SK-MEL-5 (cell line): ENCODE measurements around the gene ZDHHC14. TPM values are rescaled to one million over a fixed set of nuclear protein-coding genes. Genes with fewer than 3 reads are reported as not detected.
A peak's percentile ranks its signal among the peaks of the same experiment; 100 is the strongest.

Experiments
- DNase-seq: peaks from one replicate; pipeline ENCODE4 v3.0.0-alpha.2; 2016; ENCODE audit warnings: low read depth, low spot score
- in situ Hi-C: cut with HindIII; loops from 2 replicates; pipeline ENCODE4 v1.10.0; 2016; ENCODE audit warnings: low sequenced_read_pairs, high pct_unique_total_duplicates, low pct_unique_long_range_greater_than_20kb
- total RNA-seq: library from RNA; depleted of rRNA; stranded (reverse); fragments of >200 nt; shearing (Covaris generic); gene quantifications from 2 replicates; pipeline ENCODE4 v1.2.3, GENCODE V29; 2014

Gene ZDHHC14
- total RNA-seq, 1 experiment from 2014 or later = 2.9 TPM

DNA sequence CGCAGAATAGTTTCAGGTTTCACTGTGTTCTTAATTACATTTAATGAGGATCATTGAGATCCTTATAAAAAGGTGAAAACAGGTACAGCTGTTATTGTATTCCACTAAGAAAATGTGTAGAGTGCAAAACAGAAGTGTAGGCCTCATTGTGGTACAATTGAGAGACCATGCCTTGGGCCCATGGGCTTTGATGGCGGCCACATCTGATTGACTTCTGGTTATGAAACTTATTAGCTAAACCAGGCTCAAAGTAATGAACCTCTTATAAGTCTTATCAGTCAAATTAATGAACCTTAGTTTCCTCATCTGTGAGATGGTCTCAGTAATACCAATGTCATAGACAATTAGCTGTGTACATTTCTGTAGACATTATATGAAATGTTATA, 148.7 kb downstream of the ZDHHC14 start:
- DNase-seq = no peak
- in situ Hi-C loops = no loop called here

DNA sequence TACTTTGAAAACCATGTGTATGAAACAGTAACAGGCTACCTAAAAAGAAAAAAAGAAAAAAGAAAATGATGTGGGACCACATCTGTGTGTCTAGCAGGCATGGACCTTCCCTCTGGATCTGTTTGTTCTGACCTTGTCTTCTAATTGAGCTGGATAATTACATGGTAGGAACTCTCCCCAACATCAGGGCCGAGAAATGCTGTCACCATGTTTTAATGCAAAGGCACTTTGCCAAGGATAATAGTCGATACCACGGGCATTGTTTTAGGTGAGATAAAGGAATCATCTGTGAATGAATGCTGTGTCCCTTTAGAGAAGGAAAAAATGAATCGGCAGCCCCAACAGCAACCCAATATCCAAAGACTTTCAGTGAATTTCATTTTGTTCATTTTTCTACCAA, 149.1 kb downstream of the ZDHHC14 start:
- no peak for DNase-seq
- in situ Hi-C loops = no loop called here

DNA sequence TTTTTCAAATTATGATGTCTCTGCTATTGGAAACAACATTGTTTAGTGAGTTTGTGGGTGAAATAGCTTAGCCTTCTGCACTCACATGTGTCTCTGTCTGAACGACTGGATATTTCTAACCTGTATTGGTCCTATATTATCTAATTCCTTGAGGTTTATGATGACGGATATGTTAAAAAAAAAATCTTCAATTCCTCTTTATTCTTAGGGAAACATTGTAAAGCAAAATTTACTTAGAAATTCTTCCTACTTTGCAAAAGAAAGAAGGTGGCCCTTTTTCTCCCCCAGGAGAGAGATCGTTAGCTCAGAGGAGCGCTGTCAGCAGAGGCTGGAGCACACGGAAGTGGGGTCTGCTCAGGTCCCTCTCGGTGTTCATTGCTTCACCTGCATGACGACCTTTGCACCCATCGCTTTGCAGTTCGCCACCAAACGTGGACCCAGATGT, 149.8 kb downstream of the ZDHHC14 start:
- DNase-seq = no peak
- in situ Hi-C loops = no loop called here

DNA sequence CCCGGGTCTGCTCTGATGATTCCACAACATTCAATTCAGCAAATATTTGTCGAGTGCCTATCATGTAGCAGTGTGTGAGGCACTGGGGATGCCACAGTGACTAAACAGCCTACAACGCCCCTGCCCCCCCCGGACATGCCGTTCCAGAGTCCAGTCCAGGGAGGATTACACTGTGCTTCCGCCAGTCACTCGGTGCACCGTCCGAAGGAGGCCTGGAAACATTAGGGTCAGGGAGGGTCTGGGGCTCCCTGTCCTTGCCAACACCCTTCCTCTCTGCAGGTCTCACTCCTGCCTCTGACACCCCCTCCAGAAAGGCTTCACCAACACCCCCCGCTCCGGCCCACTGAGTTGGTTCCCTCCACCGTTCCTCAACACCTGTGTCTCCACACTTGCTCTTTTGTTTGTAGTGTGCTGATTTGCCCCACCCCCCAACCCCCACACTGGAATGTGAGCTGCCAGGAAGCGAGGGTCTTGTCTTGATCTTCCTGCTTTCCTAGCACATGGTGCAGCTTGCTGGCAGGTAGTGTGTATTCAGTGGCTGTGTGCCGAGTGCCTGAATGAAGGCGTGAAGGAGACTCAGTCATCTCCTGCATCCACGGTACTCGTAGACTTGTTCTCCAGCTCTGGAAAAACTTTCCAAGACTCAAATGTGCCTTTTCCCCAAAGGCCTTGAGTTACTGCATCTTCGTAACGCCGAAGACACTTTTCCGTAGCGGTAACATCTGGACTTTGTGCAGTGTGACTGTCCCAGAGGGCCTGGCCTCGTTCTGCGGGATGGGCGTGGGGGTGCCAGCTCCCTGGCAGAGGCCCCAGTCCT, 150.4 kb downstream of the ZDHHC14 start:
- in situ Hi-C loops = no loop called here
- DNase-seq = no peak

DNA sequence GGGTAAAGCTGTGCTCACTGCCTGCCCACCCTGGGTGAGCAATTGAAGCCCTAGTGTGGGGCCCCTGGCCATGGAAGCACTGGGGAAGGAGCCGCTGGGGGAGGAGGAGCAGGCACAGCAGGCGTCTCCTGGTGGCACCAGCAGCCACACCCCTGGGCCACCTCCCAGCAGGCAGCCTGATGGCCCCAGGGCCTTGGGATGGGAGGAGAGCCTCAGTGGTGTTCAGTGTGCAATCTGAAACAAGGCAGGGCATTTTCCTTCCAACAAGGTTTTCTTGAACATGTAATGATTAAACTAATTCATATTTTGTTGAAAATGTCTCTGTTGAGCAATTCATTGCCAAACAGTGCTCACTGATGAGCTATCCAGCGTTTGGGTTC, 151.0 kb downstream of the ZDHHC14 start:
- in situ Hi-C loops = no loop called here
- no peak for DNase-seq

DNA sequence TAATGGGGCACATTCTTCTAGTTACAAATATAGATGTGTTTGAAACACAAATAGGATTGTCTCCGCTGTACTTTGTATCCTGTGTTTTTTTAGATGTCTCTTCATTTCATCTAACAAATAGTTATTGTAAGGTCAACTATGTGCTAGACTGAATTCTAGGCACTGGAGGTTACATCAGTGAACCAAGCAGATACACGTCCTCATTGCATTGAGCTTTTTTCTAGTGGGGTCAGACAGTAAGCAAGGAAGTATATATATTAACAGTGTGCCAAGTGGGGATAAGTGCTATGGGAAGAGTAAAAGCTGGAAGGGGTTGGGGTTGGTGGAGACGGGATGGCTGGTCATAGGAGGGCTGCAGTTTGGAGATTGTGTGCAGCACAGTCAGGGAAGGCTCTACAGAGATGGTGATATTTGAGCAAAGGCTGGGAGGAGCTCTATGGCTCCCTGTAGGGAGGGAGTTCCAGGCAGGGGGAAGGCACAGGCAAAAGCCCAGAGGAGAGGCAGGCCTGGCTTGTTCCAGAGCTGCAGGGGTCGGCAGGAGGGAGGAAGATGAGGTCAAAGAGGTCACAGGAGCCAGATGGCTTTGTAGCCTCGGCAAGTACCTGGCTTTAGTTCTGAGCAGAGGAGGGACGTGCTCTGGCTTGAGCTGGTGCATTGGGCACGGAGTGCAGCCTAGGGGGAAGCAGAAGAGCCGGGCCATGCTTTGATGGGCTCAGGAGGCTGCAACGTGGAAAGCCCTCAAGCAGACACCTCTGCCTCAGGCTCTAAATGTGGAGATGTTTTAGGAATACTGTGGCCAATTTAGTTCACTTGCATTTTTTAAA, 152.3 kb downstream of the ZDHHC14 start:
- DNase-seq = no peak
- in situ Hi-C loops = no loop called here

DNA sequence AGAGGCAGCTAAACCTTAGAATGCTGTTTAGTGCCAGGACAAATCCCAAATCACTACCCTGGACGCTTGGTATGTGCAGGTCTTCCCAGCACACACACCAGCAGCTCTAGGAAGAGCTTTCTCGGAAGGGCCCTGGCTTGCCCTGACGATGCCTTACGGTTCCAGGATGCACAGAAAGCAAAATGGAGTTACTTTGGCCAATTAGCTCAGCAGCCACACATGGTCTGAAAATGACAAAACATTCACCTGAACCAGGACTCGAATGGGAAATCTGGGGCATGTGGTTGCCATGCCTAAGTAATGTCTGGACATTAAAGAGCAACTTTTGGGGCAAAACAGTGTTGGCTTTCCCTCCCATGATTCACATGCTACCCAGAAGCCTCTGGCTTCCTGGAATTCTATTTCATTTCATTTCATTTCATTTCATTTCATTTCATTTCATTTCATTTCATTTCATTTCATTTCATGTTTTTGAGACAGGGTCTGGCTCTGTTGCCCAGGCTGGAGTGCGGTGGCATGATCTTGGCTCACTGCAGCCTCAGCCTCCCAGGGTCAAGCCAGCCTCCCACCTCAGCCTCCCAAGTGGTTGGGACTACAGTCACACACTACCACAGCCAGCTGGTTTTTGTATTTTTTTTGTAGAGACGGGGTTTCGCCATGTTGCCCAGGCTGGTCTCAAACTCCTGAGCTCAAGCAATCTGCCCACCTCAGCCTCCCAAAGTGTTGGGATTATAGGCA, 153.3 kb downstream of the ZDHHC14 start:
- in situ Hi-C loops = no loop called here
- no peak for DNase-seq

DNA sequence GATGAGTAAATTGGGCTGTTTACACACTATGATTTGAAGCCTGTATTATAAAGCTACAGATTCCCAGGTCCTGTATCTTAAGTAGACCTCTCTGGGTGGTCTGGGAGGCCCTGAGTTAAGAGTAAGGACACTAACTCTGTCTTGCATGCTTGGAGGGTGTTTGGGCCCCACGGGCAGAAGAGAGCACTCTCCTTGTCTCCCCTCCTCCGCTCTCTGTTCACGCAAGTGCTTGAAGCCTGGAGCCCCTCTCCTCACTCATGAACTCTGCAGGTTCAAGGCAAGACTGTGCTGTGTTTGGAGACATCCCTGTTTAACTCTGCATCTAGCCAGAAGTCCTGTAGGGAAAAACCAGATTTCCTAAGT, 154.0 kb downstream of the ZDHHC14 start:
- in situ Hi-C loops = no loop called here
- DNase-seq = no peak

DNA sequence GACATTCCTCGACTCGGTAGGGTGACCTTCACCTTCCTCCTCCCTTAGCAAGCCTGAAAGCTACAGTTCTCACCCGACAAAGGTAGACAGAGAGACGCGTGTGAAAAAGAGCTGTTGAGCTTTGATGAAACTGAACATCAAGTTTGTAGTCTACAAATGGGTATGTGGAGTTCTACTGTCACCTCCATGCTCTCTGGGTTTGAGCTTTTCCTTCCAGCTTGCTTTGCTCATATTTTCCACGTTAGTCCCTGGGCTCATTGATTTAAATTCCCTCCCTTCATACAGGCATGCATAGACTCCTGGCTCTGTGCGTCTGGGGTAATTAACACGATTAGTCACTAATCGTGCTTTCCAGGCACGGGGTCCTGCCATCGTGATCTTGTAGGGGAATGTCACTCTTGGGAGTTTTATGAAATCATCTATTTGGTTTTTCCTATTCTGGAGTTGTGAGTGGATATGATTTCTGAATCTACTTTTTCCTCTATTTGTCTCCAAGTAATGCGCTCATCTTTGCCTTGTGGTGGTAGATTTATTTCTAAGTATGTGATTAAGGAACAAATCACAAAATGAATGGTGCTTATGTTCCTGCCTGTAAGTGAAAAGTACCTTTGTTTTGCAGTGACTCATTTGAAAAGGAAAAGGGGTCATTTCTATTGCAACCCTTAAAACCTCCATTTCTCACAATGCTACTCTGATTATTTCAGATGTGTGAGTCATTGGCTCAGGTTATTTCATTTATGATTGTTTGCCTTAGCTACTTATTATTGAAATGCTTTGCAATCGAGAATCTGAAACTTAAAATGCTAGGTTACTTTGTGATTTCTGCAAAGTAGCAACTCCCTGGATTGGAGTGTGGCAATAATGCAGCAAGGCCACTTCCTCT, 154.6 kb downstream of the ZDHHC14 start:
- in situ Hi-C loops = no loop called here
- peak; percentile 73 for DNase-seq

DNA sequence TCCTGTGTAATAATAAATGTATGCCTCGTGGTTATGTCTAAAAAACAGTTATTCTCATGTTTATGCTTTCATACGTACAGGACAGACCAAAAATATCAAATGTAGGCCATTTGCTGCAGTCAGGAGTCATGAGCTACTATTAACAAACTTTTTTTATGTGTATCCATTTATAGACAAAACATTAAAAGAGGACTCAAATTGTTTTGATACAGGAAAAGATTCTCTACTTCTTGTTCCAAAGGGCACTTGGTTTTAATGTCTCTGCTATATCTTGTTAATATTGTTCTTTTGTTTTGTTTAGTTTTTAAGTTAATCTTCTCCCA, 155.2 kb downstream of the ZDHHC14 start:
- no peak for DNase-seq
- in situ Hi-C loops = no loop called here

DNA sequence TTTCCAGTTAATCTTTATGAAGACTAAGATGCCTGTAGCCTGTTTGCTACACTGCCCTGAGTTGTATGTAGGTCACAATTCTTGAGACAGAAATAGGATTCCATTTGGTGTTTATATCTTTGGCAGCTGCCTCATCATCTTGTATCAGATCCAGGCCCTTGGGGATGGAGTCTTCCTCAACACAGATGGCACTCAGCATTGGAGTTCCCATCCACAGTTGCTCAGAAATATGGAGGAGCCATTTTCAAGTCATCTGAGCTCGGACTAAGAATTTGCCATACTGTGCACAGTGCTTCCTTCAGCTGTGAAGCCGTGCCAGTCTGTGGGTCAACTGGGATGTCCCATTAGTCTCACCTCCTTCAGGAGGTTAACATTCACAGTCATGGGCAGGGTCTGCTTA, 156.6 kb downstream of the ZDHHC14 start:
- DNase-seq = no peak
- in situ Hi-C loops = no loop called here

DNA sequence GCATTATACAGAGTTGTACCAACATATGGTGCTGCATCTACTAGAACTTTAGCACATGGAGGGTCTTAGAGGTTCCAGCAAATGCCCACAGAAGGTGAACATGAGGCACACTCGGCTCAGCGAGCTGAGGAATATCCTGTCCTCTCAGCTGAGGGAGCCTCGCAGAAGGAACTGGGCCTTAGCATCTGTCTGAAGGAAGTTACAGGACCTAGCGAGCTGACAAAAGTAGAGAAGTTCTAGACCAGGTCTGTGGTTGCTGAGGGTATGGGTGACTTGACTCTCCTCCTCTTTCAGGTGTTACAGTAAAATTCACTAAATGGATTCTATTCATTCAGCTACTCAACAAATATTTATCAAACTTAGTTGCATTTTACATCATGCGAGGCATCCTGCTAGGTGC, 157.2 kb downstream of the ZDHHC14 start:
- in situ Hi-C loops = no loop called here
- no peak for DNase-seq

DNA sequence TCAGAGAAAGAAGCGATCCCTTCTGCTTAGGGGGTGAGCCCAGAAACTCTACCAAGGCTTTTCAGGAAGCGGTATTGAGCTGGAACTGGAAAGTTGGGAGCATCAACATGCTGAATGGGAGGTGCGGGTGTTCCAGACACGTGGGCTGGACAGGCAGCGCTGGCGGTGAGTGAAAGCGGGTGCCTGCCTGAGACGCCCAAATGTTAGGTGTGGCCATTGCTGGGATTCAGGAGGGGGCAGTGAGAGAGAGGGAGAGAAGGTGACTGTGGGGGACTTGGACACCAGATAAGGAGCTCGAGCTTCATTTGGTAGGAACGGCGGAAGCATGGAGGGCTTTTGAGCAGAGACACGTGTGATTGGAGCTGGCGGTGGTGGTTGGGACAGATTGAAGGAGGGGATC, 157.7 kb downstream of the ZDHHC14 start:
- no peak for DNase-seq
- in situ Hi-C loops = no loop called here

DNA sequence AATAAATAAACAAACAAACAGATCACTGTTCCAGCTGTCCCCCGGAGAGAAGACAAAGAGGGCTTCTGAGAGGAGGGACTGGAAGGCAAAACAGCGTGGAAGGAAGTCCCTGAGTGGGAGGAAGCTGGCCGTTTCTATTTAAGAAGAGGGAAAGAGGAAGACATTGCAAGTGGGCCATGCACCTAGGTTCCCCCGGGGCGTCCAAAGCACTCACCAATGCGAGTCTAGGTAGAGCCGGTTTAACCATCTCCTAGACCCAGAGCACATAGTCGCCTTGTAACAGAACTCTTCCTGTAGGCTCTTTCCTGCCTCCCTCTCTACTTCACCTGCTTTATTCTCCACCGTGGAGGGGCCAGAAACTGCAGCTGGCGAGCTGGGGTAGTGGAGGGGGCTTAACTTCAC, 158.4 kb downstream of the ZDHHC14 start:
- in situ Hi-C loops = no loop called here
- DNase-seq = peak; percentile 4

DNA sequence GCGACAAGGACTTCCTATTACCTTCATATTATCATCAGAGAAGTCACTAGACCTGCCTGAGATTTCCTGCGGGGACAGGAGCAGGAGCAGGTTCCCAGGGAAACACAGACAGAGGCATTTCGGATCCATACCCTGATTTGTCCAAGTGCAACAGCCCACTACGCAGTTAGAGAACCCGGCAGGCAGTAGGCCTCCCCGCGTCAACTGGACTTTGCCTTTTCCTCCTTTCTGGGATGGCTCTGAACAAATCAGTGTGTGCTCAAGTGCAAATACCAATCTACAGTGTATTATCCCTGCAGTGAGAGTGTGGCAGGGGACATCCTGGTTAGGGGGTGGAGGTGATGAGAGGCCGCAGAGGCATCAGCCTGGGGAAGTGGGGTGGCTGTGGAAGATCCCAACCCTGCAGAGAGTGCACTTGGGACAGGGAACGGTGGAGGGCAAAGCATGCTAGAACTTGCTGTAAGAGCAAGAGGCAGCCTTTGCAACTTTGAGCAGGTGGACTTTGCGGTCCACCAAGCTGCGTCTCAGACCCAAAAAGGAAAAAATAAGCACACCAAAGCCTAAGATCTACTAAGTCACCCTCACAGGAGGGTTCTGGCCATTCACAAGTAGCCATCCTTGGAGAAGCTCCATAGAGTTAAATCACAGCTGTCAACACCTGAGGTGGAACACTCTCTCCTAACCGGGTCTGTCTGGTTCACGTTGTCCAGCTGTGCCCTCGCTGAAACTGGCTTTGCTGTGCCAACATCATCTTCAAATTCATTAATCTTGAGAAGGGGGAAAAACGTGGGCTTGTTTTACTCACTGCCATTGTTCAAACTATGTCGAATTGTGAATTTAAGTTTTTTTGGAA, 159.1 kb downstream of the ZDHHC14 start:
- DNase-seq = no peak
- in situ Hi-C loops = no loop called here

DNA sequence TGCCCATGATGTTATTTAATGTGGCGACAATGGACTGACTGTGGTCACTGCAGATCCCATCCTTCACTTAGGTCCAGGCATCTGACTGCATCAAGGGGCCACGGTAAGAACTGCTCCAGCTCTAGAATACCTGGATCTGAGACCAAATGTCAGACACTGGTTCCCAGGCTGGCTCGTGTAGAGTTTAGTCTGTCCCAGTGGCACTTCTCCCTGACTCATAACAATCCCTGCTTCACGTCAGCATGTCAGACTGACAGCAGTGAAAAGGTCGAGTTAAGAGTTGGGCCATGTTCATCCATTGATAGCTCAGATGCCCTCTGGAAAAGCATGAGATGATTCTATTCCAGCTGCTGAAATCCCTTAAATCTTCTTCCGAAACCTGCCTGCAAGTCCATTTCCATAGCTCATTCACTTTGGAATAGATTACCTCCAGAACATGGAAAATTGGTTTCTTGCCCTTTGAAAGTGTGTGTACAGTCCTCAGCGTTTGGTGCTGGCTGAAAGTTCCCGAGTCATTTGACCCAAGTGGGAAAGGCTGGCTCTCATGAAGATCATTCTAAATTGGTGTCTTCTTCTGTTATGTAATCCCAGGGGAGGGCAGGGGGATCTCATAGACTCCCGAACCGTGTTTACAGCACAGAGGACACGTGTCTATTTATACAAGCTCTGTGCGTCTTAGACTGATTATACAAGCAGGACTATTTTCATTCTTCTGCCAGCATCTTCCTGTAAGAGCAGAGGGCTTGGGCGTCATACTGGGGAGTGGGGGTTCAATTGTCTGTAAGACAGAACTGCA, 160.8 kb downstream of the ZDHHC14 start:
- no peak for DNase-seq
- in situ Hi-C loops = no loop called here
